8988T (cell line): ENCODE results near the gene PPP1R3F.

ENCODE experiments used
- DNase-seq: peaks from one replicate; pipeline ENCODE4 v3.0.0; 2011

PPP1R3F gene, protein sequence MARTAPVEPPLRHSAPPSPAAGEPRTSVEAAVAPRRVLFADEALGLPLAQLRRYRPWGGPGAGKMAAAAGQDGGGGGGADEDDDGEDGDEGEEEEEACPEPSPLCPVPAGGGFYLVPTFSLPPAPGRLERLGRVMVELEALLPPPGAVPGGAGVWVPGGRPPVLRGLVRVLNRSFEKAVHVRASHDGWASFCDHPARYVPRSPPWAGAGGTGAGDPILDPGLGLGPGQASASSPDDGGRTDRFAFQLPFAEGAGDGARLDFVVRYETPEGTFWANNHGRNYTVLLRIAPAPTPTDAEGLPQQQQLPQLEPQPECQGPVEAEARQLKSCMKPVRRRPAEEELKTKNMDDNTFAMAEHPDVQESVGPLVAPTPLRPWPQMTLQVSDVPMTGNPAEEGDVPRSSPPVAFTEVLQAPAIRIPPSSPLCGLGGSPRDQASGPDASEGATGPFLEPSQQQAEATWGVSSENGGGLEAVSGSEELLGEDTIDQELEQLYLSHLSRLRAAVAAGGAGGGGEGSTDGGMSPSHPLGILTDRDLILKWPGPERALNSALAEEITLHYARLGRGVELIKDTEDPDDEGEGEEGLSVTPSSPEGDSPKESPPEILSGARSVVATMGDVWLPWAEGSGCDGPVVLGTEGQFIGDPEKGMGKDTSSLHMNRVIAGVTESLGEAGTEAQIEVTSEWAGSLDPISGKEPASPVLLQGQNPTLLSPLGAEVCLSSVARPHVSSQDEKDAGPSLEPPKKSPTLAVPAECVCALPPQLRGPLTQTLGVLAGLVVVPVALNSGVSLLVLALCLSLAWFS

DNA sequence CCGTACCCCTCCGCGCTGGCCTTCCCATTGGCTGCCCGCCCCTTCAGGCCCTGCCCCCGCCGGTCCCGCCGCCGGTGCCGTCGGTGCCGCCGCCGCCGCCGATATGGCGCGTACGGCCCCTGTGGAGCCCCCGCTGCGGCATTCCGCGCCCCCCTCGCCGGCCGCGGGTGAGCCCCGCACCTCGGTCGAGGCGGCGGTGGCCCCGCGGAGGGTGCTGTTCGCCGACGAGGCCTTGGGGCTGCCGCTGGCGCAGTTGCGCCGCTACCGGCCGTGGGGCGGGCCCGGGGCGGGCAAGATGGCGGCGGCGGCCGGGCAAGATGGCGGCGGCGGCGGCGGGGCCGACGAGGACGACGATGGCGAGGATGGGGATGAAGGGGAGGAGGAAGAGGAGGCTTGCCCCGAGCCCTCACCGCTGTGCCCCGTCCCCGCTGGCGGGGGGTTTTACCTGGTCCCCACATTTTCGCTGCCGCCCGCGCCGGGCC, at the start of gene PPP1R3F:
TSS of gene PPP1R3F (plus strand) at position 27 of the 482 bp plus-strand sequence. CDS start at position 104, 77 bp downstream.
- DNase-seq = no peak

DNA sequence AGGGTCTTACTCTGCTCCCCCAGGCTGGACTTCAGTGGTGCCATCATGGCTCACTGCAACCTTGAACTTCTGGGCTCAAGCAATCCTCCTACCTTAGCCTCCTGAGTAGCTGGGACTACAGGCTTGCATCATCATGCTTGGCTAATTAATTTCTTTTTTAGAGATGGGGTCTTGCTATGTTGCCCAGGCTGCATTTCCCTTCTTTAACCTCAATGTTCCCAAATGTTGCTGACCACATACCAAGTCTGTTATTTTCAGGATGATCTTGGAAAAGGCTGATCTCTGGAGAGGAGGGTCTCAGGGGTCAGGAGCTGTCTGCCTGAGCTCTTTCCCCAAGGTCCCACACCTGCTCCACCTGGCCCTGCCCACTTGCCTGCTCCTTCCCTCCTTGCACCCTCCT, 49.5 kb upstream of the PPP1R3F start:
- DNase-seq = no peak

DNA sequence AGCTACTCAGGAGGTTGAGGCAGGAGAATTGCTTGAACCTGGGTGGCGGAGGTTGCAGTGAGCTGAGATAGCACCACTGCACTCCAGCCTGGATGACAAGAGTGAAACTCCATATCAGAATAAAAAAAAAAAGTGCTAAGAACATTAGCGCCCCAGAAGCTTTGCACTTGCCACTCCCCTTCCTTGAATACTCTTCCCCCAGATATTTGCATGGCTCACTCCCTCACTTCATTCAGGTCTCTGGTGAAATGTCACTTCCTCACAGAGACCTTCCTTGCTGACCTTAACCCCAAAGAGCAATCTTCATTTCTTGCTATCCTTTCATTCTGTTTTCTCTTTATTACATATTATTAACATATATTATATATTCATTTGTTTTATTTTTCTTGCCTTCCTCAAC, 47.7 kb upstream of the PPP1R3F start:
- no peak for DNase-seq

DNA sequence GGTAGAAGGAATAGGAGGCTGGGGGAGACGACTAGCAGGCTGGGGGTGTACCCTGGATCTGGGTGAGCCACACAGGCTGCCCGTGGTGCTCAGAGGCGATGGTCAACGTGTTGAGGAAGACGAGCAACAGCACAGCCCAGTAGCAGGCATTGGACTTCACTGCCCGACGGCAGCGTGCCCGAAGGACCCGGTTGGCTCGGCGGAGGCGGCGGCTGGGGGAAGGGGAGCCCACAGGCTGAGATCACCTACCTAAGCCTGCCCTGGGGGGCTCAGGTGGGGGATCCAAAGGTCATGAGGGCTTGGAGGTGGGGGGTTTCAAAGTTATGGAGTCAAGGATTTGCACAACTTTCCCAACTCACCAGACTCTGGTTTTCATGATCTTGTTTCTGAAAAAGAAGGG, 43.7 kb upstream of the PPP1R3F start:
- no peak for DNase-seq

DNA sequence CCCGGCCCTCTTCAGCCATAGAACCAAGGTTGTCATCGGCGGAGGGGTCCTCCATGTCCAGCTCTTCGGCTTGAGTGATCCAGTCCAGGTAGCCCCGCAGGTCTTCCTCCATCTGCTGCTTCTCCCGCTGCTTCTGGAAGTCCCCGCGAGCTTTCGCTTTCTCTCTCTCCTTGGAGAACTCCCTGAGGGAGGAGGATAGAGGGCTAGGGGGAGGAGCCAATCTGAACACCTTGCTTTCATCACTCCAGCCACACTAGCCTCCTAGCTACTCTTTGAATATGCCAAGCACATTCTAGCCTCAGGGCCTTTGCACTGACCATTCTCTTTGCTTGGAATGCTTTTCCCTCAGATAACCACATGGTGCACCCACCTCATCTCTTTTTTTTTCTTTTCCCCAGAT, 42.6 kb upstream of the PPP1R3F start:
- no peak for DNase-seq

DNA sequence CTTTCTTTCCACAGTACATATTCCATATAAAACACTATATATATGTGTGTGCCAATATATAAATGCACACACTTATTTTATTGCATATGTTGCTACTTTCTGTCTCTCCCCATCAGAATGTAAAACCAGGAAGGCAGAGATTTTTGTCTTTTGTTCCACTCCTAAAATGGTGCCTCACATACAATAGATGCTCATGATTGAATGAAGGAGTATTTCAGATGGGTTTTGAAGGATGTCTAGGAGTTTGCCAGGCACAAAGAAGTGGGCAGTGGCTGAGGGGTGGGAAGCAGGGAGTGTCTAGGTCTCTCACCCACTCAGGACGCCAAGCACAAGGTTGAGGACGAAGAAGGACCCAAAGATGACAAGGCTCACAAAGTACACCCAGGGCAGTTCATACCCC, 41.9 kb upstream of the PPP1R3F start:
- no peak for DNase-seq

DNA sequence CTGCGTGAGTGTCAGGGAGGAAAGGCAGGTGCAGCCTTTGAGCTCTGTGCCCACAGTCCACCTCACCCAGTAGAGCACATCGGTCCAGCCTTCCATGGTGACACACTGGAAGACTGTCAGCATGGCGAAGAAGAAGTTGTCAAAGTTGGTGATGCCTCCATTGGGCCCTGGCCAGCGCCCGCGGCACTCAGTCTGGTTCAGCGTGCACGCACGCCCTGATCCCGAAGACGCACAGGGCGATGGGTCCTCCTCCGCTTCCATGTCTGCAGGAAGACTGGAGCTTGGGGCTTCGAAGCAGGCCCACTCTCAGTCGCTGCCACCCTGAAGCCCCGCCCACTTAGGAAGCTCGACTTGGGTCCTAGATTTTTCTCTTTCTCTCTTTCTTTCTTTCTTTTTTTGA, 41.4 kb upstream of the PPP1R3F start:
- DNase-seq = no peak

DNA sequence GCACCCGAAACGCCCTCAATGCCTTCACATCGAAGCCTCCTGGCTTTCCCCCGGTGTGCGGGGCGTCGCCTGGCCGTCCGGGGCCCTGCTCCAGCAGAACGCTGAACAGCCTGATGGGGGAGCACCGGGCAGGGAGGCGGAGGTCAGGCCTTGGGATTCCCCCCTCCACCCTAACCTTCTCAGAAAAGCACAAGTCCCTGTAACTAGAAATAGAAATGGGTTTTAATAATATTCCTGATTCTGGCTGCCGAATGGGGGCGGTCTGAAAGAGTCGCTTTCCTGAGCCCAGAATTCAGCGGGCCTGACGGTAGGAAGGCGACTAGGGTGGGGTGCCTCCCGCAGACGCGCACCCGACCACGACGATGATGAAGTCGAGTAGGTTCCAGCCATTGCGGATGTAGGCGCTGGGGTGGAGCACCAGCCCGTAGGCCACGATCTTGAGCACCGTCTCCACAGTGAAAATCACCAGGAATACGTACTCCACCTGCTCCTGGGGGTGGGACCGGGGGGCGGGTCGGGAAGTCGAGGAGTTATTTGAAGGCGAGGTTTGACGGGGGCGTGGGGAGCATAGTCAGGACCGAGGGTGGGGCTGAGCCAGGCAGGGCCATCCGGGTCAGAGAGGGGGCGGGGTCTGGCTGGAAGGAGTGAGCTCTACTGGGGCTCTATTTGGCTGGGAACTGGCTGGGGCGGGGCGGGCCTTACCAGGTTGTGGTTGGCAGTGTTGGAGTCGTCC, 38.9 kb upstream of the PPP1R3F start:
- no peak for DNase-seq

DNA sequence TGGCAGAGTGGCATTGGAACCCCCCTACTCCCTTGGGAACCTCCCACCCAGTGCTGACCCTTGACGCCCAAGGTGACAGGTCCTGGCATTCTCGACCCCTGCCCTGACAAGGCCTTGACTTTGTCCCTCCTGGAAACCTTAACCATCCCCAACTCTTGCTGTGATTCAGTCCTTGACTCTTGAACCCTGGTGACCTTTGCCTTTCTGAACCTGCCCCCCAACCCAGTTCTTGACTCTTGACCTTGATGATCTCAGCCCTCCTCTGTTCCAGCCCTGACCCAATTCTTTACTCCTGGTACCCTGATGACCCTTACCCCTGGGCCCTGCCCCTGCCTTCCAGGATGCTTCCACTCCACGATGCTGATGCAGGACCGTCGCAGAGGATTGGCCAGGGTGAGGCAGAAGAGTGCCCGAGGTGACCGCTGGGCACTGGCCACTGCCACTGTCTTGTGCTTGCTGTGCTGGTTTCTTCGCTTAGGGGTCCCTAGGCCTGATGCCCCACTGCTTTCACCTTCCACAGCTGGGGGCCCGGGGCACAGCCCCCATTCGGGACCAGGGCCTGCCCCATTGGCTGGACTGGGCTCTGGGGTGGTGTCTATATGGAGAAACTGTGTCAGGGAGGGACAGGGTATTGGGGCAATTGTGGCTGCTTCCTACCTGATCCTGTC, 38.1 kb upstream of the PPP1R3F start:
- DNase-seq = no peak

DNA sequence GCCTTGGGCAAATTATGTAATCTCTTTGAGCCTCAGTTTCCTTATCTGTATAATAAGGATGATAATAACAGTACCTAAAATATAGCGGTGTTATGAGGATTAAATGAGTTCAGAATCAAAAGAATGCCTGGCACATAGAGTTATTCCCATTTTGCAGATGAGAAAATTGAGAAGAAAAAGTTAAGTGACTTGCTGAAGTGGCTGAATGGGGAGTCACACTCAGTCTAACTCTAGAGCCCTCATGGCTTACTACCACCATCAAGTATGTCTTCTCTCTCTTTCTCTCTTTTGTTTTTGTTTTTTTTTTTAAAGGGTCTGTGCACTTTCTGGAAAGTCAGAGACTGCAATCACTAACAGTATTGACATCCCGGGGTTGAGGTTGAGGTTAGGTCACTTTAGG, 37.1 kb upstream of the PPP1R3F start:
- DNase-seq = no peak

DNA sequence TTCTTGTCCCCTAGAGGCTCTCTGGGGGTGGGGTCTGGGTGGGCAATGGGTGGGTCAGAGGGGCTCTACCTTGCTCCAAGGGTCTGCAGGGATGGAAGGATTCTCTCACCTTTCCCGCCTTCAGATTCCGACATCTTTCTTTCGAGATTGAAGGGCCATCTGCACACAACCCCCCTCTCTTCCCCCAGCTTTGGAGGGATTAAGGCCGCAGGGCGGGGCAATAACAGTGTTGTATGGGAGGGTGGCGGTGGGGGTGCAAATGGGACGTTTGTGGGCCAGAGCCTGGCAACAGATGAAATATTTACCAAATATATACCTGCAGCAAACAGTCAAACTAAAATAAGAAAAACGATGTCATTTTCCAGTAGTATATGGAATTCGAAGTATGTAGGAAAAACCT, 36.4 kb upstream of the PPP1R3F start, which contains the start of gene CACNA1F:
TSS of gene CACNA1F (minus strand) at position 165 of the 400 bp plus-strand sequence. CDS start at position 134, 31 bp downstream.
- no peak for DNase-seq

DNA sequence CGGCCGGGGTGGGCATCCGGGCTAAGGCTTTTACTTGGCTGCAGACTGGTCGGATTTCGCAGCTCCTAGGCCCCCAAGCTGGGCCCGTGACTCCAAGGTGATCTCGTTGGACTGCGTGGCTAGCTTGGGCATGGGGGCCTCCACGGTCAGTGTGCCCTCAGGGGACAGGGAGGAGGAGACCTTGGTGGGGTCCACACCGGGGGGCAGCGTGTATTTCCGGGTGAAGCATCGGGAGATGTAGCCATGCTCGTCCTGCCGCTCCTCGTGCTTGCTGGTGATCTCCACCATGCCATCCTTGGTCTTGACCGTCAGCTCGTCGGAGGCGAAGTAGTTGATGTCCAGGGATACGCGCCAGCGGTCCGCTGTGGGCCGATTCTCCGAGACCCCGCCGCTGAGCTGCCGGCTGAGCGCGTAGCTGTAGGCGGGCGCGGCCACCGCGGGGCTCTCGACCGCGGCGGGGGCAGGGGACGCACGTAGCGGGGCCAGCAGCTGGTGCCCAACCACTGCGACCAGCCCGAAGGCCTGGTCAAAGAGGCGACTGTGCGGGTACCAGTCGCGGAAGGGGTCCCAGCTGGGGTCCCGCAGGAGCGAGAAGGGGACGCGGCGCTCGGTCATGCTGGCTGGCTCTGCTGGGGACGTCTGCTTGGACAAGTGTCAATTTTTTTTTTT, 35.6 kb upstream of the PPP1R3F start:
- DNase-seq = no peak

DNA sequence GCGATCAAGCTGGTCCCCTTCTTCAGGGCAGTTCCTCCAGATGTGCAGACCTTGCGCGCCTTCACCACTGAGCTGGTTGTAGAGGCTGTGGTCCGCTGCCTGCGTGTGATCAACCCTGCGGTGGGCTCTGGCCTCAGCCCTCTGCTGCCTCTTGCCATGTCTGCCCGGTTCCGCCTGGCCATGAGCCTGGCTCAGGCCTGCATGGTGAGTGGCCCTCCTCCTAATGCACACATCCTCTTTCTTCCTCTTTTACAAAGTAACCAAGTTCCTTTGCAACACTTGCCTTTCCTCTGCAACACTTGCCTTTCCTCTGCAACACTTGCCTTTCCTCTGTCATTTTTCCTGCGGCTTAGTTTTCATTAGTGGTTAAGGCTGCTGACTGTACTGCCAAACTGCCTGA, 32.5 kb upstream of the PPP1R3F start:
- no peak for DNase-seq

DNA sequence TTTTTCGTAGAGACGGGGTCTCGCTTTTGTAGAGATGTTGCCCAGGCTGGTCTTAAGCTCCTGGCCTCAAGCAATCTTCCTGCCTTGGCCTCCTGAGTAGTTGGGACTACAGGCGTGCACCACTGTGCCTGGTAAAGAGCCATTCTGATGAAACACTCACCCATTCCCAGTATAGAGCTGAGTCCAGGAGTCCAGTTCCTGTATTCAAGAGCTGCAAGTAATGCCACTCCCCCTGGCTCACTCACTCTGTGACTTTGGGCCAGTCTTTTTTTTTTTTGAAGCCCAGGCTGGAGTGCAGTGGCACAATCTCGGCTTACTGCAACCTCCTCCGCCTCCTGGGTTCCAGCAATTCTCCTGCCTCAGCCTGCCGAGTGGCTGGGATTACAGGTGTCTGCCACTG, 30.9 kb upstream of the PPP1R3F start:
- DNase-seq = no peak

DNA sequence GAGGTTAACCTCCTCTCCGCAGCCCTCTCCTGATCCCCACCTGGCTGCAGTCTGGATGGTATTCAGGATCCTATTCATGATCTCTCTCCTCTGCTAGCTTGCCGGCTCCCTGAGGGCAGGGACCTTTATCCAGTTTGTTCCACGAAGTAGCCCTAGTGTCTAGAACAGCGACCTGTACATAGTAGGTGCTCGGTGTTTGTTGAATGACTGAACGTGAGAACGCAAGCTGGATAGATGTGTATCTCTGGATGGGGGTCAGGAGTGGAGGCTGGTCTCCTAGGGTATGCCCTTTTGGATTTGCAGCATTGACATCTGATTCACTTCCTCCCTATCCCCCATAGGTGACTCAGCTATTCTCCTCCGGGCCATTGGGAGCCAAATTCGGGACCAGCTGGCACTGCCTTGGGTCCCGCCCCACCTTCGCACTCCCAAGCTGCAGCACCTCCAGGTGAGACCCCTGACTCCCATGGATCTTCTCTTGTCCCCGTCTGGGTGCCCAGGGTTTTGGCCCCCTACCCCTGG, 27.0 kb upstream of the PPP1R3F start:
- DNase-seq = no peak

DNA sequence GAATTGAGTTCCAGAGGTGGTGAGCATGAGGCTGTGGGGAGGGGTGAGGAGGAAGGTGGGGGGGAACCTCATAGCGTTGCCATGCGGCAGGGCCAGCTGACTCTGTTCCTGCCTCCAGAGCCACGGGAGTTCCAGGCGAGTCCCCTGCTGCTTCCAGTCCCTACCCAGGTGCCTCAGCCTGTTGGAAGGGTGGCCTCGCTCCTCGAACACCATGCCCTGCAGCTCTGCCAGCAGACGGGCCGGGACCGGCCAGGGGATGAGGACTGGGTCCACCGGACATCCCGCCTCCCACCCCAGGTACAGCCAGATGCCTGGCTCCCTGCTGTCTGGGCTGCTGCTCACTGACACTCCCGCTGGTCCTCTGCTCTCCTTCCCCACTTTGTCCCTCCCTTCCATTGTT, 26.4 kb upstream of the PPP1R3F start:
- DNase-seq = no peak

DNA sequence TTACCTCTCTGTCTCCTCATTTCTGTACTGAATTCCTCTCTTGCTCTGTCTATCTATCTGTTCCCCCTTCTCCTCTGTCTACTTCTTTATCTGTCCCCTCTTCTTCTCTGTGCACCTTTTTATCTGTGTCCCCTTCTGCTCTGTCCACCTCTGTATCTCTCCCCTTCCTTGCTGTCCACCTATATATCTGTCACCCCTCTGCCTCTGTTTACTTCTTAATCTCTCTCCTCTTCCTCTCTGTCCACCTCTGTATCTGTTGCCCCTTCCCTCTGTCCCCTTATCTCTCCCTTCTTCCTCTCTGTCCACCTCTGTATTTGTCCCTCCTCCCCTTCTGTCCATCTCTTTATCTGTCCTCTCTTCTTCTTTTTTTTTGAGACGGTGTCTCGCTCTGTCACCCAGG, 25.4 kb upstream of the PPP1R3F start:
- DNase-seq = no peak

DNA sequence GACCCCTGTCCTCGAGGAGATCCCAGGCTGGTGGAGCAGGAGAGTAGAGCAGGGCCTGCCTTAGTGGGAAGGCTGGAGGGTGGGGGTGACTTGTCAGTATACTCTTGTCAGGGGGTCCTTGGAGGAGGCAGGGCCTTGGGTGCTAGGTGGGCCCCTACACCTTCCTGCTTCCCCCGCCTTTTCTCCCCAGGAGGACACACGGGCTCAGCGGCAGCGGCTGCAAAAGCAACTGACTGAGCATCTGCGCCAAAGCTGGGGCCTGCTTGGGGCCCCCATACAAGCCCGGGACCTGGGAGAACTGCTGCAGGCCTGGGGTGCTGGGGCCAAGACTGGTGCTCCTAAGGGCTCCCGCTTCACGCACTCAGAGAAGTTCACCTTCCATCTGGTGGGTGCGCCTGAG, 23.1 kb upstream of the PPP1R3F start:
- DNase-seq = no peak

DNA sequence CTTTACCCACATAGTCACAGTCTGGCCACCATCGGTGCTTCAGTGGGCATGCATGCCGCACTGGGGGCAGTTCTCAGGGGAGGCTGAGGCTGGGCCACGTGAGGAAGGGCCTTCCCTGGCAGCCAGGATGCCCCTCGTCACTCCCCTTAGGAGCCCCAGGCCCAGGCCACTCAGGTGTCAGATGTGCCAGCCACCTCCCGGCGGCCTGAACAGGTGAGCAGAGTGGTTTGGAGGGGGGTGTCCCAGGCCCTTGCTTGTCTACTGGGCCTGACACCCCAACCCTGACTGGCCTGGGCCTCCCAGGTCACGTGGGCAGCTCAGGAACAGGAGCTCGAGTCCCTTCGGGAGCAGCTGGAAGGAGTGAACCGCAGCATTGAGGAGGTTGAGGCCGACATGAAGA, 22.2 kb upstream of the PPP1R3F start:
- DNase-seq = no peak

DNA sequence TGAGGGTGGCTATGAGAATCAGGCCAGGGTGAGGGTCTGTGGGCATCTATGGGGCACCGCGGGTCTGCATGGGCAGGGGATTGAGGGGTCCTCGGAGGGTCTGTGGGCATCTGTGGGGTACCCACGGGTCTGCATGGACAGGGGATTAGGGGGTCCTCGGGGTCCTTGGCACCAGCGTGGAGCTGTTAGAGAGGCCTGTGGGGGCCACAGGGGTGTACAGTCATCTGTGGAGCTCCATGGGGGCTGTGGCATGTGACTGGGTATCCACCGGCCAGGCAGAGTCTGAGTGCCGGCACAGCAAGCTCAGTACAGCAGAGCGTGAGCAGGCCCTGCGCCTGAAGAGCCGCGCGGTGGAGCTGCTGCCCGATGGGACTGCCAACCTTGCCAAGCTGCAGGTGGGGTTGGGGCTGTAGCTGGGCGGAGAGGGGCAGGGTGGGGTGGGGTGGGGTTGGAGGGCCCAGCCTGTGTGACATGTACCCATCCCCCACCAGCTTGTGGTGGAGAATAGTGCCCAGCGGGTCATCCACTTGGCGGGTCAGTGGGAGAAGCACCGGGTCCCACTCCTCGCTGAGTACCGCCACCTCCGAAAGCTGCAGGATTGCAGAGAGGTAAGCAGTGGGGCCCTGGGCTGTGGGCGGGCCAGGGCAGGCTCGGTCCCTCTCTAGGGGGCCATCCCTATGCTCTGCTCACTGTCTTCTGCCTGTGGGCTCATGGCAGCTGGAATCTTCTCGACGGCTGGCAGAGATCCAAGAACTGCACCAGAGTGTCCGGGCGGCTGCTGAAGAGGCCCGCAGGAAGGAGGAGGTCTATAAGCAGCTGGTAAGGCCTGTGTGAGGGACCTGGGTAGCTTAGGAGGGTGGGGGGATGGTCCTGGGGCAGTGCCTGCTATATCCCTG, 21.4 kb upstream of the PPP1R3F start:
- no peak for DNase-seq

DNA sequence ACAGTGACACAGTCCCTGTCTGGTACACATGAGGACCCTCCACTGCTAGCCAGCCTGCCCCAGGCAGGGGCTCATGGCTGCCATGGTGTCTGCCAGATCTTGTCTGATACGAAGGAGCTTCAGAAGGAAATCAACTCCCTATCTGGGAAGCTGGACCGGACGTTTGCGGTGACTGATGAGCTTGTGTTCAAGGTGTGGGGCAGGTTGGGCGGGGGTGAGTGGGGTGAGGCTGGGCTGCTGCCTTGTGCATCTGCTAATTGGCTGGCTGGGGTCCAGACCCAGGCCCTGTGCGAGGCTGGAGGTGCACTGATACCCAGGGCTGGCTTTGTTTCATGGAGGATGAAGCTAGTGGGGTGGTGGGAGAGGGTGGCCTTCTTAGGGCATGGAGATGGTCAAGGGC, 20.5 kb upstream of the PPP1R3F start:
- DNase-seq = no peak
